G401 (cell line): ENCODE measurements around the gene PXT1. TPM values are rescaled to one million over a fixed set of nuclear protein-coding genes. Genes with fewer than 3 reads are reported as not detected.

ENCODE experiments used
- DNase-seq: peaks from one replicate; pipeline ENCODE4 v3.0.0-alpha.2; 2015; ENCODE audit warnings: low spot score
- in situ Hi-C: cut with HindIII; loops from 2 replicates; pipeline ENCODE4 v1.10.0; 2016; ENCODE audit warnings: low sequenced_read_pairs, mixed read lengths
- total RNA-seq: library from RNA; depleted of rRNA; stranded (reverse); fragments of >200 nt; shearing (Covaris generic); gene quantifications from 2 replicates; pipeline ENCODE4 v1.2.3, GENCODE V29; 2014; rRNA removed

The PXT1 gene
- total RNA-seq, 1 experiment from 2014 or later: not detected

DNA sequence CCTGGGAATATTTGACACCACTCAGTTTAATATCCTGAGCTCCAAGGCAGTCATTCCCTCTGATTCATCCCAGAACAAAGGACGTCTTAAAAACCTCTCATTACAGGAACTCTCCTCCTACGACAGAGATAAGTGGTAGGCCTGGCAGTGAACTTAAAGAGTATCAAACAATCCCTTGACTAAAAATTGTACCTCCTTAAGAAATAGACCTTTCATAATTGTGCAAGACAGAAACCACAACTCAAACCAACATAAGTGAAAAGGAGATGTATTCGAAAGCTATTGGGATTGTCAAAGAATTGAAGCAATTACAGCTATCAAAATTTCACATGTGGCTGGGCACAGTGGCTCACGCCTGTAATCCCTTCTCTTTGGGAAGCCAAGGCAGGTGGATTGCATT lies 86.8 kb downstream of the PXT1 start:
- no peak for DNase-seq
- in situ Hi-C loops: no loop called here

- in situ Hi-C loops: no loop called here
- no peak for DNase-seq
These were observed 89.2 kb downstream of the PXT1 start for GRCh38 chr6:36353411-36353915.

DNA sequence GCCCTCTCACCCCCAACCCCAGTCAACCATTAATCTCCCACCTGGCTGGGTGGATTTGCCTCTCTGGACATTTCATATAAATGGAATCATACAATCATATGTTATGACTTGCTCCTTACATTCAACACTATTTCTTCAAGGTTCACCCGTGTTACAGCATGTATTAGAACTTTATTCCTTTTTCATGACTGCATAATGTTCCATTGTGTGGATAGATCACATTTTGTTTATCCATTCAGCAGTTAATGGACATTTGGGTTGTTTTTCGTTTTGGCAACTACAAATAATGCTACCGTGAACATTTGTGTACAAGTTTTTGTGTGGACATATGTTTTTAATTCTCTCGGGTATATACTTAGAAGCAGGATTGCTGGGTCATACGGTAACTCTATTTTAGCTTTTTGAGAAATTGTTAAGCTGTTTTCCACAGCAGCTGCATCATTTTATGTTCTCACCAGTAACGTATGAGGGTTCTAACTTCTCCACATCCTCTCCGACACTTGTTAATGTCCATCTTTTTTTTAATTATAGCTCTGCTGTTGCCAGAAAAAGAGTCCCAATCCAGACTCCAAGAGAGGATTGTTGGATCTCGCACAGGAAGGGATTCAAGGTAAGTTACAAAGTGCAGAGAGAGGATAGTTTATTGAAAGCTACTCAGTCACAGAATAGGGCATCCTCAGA lies 90.0 kb downstream of the PXT1 start:
- in situ Hi-C loops: no loop called here
- no peak for DNase-seq

GRCh38 chr6:36350681-36351571 lies 91.7 kb downstream of the PXT1 start:
- in situ Hi-C loops: no loop called here

GRCh38 chr6:36350082-36350481 lies 92.6 kb downstream of the PXT1 start:
- in situ Hi-C loops: no loop called here
- DNase-seq: no peak

More at GRCh38 chr6:36350681-36351571, 91.7 kb downstream of the PXT1 start:
- DNase-seq: no peak

DNA sequence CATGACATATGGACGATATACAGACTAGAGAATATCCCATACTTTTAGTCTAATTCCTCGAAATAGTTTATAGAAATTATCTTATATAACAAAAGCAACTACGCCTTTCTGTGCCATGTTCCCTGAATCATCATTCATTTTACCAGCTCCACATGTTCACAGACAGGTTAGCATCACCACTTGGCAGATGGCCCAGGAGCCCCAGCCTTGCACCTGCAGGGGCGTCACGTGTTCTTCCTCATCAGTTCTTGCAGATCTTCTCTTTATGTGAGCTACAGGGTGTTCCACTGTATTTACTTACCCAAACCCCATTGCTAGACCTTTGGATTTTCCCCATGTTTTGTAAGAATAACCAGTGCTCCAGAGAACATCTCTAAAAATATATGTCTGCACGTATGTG lies 93.4 kb downstream of the PXT1 start:
- DNase-seq: no peak
- in situ Hi-C loops: no loop called here

DNA sequence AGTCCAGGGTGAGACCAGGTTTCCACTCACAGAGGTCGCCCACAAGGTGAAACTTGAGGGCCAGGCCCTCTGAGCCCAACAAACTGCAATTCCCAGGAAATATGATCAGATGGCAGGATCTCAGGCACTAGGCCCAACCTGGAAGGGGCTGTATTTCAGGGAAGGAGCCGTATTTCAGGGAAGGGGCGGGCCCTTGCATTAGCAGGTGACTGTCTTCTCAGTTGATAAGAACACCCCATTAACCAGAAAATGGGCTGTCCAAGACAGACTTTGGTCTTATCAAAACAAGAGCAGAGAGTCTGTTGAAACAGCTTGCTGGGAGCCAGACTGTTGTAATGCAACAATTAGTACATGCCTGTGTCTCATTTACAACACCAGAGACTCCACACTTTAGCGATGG lies 95.0 kb downstream of the PXT1 start:
- in situ Hi-C loops: no loop called here

GRCh38 chr6:36346486-36347273 lies 96.0 kb downstream of the PXT1 start:
- DNase-seq: no peak
- in situ Hi-C loops: no loop called here

More for the DNA sequence above, 95.0 kb downstream of the PXT1 start:
- DNase-seq: no peak

DNA sequence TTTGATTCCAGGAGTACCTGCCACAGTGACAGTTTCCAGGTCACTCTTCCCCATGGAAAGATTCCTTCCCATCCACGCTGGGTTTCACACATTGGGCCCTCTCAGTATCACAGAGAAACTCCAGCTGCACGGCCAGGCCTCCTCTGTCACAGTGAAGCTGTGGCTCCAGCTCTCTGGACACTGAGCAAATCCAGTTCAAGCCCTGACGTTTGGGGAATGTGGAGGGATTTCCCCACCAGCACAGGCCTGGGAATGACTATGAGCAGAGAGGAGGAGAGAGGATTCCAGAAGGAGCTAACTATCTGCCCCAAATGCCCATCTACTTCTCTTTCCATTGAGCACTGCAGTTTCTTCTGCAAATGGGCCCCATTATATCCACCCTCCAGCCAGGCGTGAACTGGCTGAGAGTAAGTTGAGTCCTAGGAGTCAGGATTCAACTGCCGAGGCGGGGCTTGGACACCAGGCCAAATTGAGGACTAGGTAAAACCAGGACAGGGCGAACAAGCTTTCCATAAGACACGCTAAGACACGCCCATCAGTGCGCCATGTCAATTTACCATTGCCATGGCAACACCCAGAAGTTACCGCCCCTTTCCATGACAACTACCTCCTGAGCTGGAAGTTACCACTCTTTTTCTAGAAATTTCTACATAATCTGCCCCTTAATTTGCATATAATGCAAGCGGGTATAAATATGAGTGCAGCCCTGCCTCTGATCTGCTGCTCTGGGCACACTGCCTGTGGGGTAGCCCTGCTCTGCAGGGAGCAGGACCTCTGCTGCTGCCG lies 96.8 kb downstream of the PXT1 start:
- in situ Hi-C loops: no loop called here
- no peak for DNase-seq

GRCh38 chr6:36343109-36343680 lies 99.5 kb downstream of the PXT1 start:
- in situ Hi-C loops: no loop called here
- DNase-seq: no peak

- in situ Hi-C loops: no loop called here
- peak; percentile 35 for DNase-seq
These were observed 101.8 kb downstream of the PXT1 start for GRCh38 chr6:36340618-36341454.

Other genes starting within 250 kb of the PXT1 start
- gene BRPF3, start 246.1 kb downstream of the PXT1 start, total RNA-seq: 11.8 and 13.9 TPM in 2 replicates
- gene PNPLA1, start 172.8 kb downstream of the PXT1 start, total RNA-seq: not detected in 2 replicates
- gene BNIP5, start 106.0 kb downstream of the PXT1 start, total RNA-seq: not detected in 2 replicates
- 1.7 and 2.7 TPM in 2 replicates for gene ETV7, start 55.2 kb downstream of the PXT1 start, total RNA-seq
- gene KCTD20, start 146 bp upstream of the PXT1 start, total RNA-seq: 68.6 and 91.6 TPM in 2 replicates
- 11.8 and 19.6 TPM in 2 replicates for gene STK38, start 104.6 kb upstream of the PXT1 start, total RNA-seq
- 342 and 464 TPM in 2 replicates for gene SRSF3, start 151.5 kb upstream of the PXT1 start, total RNA-seq
- gene CDKN1A, start 235.9 kb upstream of the PXT1 start, total RNA-seq: 105 and 117 TPM in 2 replicates